Astrocyte of the hippocampus (primary cell): ENCODE data around the gene C1D.

Experiments
- DNase-seq: peaks from one replicate; pipeline ENCODE4 v3.0.0; 2011; ENCODE audit warnings: low read depth, low spot score

C1D gene

GRCh38 chr2:68059784-68060525 lies 2.8 kb downstream of the C1D start:
- no peak for DNase-seq

DNA sequence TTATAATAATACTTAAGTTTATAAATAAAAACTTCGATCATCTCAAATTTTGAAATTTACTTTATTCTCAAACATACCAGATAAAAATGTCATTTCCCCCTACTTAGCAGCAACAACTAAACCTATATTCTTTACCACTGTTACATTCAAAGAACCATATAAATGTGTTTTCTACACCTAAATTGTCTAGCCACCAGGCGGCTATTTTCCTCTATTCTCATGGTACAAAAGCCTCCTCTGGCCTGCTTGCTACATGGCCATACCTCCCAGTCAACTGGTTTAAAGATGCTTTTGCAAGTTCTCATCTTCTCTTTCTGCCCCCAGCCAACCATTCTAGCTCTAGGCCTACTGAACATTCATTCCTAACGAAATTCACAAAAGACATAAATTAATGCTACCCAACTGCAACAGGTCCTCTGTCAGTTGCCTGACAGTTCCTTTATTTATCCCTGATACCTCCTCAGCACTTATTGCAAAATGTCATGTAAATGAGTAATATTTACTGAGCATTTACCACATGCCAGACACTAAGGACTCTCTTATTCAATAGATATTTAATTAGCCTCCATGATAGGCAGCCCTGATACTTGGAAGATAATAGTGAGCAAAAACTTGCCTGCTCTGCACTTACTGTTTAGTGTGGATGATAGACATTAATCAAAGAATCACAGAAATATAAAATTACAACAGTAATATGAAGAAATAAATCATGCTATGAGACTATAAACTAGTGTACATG lies 5.0 kb downstream of the C1D start:
- no peak for DNase-seq

- peak; percentile 3 for DNase-seq
These were observed 9.9 kb downstream of the C1D start for GRCh38 chr2:68052717-68053422.

DNA sequence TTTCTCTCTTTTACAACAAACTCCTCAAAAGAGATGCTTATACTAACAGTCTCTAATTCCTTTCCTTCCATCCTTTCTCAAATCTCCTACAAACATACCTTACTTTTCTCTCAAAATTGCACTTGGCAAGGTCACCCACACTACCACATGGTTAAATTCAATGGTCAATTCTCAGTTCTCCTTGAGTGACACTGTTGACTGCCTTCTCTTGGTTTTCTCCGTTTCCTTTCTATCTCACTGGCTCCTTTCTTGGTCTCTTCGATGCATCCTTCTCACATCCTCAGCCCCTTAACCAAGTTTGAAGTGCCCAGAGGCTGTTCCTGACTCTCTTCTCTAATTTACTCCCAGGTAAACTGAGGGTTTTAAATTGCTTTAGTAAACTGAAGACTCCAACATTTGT lies 12.5 kb downstream of the C1D start:
- no peak for DNase-seq

GRCh38 chr2:68046642-68047240 lies 16.1 kb downstream of the C1D start:
- no peak for DNase-seq

- DNase-seq: no peak
These were observed 16.6 kb downstream of the C1D start for GRCh38 chr2:68046224-68046623.

DNA sequence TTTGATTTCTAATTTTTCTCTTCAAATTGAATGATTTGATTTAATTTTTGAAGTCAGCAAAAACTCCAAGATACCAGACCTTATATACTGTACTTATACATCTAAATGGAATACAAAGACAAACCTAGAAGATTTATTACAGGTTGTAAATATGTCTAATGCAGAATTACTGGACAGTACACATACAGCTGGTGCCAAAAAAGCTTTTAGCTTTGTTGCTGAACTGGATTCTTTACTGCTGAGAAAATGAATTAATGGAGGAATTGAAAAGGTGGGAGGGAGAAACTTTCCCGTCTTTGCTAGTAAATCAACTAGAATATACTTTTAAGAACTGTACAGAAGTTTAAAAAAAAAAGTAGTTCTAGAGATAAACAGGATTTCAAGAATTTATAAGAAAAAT lies 17.5 kb downstream of the C1D start:
- DNase-seq: no peak

DNA sequence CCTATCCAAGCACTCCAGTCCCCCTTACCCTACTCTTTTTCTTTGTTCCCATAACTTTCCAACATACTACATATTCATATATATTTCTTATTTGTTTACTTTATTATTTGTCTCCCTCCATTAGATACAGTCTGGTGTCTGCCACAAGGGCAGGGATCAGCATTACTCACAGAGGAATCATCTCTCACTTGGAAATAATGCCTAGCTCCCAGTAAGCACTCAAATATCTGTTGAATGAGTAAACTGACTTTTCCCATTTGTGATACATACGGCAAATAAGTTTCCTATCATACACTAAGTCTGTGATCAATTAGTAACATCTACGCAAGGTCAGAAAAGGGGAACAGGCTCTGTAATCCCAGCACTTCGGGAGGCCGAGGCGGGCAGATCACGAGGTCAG lies 18.7 kb downstream of the C1D start:
- DNase-seq: peak; percentile 12

- DNase-seq: no peak
These were observed 19.1 kb downstream of the C1D start for GRCh38 chr2:68043695-68044094.

GRCh38 chr2:68043032-68043431 lies 19.8 kb downstream of the C1D start:
- no peak for DNase-seq

DNA sequence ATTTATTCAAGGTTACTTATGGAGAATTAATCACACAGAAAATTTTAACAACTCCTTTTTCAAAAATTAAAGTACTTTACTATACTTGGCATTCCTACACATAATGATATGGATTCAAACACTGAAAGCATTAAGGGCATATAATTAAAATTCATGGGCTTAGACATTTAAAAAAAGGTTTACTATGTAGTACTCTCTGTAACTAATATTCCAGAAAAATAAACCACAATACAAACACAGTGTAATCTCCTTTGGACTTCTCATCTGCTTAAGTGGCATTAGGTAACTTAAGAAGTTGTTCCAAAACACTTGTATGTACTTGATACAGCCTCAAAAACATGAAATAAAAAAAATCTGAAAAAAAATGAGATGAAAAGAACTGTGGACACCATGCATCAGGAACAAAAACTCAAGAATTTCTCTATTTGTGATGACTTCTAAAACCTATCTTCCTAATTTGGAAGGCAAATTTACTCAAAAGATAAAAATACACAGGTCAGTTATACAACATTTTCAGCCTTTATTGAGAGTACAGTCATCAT lies 21.0 kb downstream of the C1D start:
- DNase-seq: no peak

DNA sequence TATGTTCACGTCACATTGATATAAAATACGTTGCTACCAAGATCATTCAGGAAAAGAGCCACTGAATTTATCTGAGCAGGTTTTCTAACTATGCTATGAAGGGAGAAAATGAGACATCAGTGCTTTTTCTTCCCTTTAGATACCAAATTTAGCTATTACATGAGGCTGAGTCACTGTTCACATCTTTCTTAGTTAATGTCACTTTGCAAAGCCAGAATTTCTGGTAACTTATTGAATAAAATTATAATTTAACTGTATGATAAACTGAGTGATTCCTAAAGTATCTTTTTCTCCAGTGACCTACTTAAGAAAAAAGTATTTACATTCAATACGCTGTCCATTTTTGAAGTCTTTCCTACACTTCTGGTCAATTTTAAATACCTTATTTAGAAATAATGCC lies 22.7 kb downstream of the C1D start:
- no peak for DNase-seq

GRCh38 chr2:68039317-68039716 lies 23.5 kb downstream of the C1D start:
- DNase-seq: no peak

DNA sequence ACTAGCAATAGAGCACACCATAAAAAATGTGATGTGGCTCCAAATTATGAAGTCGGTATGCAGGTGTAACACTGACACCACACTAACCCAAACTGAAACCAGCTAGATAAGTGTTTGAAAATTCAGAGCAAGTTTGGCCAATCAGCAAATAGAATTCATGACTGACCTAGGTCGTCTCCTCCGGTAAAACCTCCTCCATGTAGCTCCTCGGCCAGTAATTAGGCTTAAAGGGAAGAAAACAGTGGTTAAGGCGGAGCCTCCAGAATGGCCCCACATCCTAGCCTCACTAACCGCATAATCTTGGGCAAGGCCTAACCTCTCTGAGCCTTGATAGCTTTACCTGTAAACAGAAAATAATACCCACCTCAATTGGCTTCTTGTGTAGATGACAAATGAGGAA lies 30.1 kb downstream of the C1D start:
- DNase-seq: no peak

GRCh38 chr2:68031542-68032160 lies 31.2 kb downstream of the C1D start:
- DNase-seq: peak; percentile 71

DNA sequence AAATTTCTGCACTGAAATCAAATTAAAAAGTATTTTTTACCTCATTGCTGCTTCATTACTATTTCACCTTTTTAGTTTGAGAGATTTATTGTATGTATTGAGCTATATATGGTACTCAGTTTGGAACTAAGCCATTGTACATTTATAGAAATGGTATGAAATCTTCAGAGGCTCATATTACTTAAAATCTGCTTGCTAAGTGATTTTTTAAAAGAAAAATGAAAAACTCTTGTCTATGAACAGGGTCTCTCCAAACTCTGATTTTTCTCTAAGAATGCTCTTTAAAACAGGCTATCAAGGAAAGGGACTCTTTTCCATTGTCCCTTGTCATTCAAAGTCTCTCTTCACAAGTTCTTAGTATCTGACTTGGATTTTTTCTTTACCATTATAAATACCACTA lies 31.8 kb downstream of the C1D start:
- no peak for DNase-seq

DNA sequence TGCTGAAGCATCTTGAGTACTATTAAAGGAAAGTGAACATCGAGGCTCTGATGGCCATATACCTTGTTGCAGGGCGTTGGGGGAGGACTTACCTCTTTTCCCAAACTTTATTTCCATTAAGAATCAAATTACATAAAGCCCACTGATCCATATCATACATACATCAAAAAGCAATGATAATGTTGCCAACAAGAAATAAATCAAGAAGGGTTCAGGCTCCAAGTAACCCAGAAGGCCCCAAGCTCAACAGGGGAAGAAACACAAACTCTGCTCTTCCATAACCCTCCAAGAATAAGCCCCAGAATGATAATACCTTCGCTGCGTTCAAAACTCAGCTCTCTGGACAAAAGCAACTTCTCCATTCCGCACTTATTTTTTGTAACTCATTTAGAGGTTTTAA lies 32.3 kb downstream of the C1D start:
- no peak for DNase-seq

- peak; percentile 11 for DNase-seq
These were observed 34.8 kb downstream of the C1D start for GRCh38 chr2:68027959-68028358.

DNA sequence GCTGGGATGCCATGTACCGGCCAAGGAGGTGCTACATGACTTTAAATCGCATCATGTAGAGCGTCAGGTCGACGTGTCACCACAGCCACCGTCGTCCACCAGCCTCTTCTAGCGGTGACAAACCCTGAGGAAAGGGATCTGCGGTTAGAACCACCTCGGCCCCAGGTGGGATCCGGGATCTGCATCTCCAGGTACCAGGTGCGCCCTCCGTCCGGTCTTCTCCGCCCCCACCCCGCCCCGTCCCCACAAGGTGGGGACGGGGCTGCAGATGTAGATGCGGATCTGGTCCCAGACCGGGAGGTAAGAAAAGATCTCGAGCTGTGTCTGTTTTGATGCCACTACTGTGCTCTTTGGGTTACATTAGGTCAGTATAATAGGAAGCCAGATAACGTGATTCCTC lies 38.4 kb downstream of the C1D start:
- no peak for DNase-seq

- DNase-seq: no peak
These were observed 38.9 kb downstream of the C1D start for GRCh38 chr2:68023904-68024303.

GRCh38 chr2:68018727-68019126 lies 44.1 kb downstream of the C1D start:
- DNase-seq: no peak

- no peak for DNase-seq
These were observed 53.3 kb downstream of the C1D start for GRCh38 chr2:68009526-68009925.
